Endothelial cell (in vitro differentiated cells): ENCODE data around the gene GNG14. TPM values are rescaled to one million over a fixed set of nuclear protein-coding genes. Genes with fewer than 3 reads are reported as not detected.

Experiments used
- DNase-seq: peaks from one replicate; pipeline ENCODE4 v3.0.0; 2021; ENCODE audit warnings: low spot score
- H3K27ac Mint-ChIP-seq: one replicate; pipeline ENCODE4 v1.8.0; 2021; ENCODE audit warnings: mixed read lengths, inconsistent platforms; ENCODE audit not compliant: unreplicated experiment
- H3K27me3 Mint-ChIP-seq: one replicate; pipeline ENCODE4 v1.8.0; 2021; ENCODE audit warnings: mild to moderate bottlenecking, moderate library complexity, mixed read lengths, inconsistent platforms; ENCODE audit not compliant: unreplicated experiment
- H3K36me3 Mint-ChIP-seq: one replicate; pipeline ENCODE4 v1.8.0; 2021; ENCODE audit warnings: mild to moderate bottlenecking, low read depth, mixed read lengths, inconsistent platforms; ENCODE audit not compliant: unreplicated experiment
- H3K4me1 Mint-ChIP-seq: one replicate; pipeline ENCODE4 v1.8.0; 2021; ENCODE audit warnings: mild to moderate bottlenecking, mixed read lengths, inconsistent platforms; ENCODE audit not compliant: unreplicated experiment
- H3K4me3 Mint-ChIP-seq: one replicate; pipeline ENCODE4 v1.8.0; 2021; ENCODE audit warnings: mild to moderate bottlenecking, mixed read lengths, inconsistent platforms; ENCODE audit not compliant: unreplicated experiment
- H3K9me3 Mint-ChIP-seq: one replicate; pipeline ENCODE4 v1.8.0; 2021; ENCODE audit warnings: mixed read lengths, inconsistent platforms; ENCODE audit not compliant: unreplicated experiment
- CTCF ChIP-seq: fragments of 200-600 bp; sonication (generic); IDR thresholded peaks from one replicate; pipeline ENCODE4 v1.5.0; 2021; ENCODE audit warnings: antibody characterized with exemption; ENCODE audit not compliant: unreplicated experiment
- total RNA-seq: library from RNA; stranded (reverse); fragmentation: NEBNext Ultra II Directional; extraction: Animal tissue kit (Norgen Biotek cat#: 25700); gene quantifications from one replicate; pipeline ENCODE4 v1.2.1, GENCODE V29; 2021; ENCODE audit not compliant: unreplicated experiment

The GNG14 gene
- total RNA-seq, 1 donor from 2014 or later: not detected

- peaks cover 44% of the 10 kb centered on the region for H3K36me3 Mint-ChIP-seq
- no peaks in the 10 kb centered on the region for H3K9me3 Mint-ChIP-seq
- DNase-seq: no peak
- H3K27ac Mint-ChIP-seq: no peak overlapping the region
- H3K4me1 Mint-ChIP-seq: peaks cover 3% of the 10 kb centered on the region
- no peak for TF ChIP-seq CTCF
- H3K27me3 Mint-ChIP-seq: peaks cover 16% of the 10 kb centered on the region
- H3K4me3 Mint-ChIP-seq: no peak overlapping the region
Measured at GRCh38 chr19:12701596-12702282, 13.9 kb downstream of the GNG14 start.

- peak overlapping the region; percentile 82 for H3K4me3 Mint-ChIP-seq
- TF ChIP-seq CTCF: no peak
- no peaks in the 10 kb centered on the region for H3K9me3 Mint-ChIP-seq
- peaks cover 43% of the 10 kb centered on the region for H3K36me3 Mint-ChIP-seq
- H3K27ac Mint-ChIP-seq: peak overlapping the region; percentile 86
- peaks cover 19% of the 10 kb centered on the region for H3K27me3 Mint-ChIP-seq
- H3K4me1 Mint-ChIP-seq: peaks cover 2% of the 10 kb centered on the region
- no peak for DNase-seq
Measured at GRCh38 chr19:12703046-12703445, 15.2 kb downstream of the GNG14 start.

DNA sequence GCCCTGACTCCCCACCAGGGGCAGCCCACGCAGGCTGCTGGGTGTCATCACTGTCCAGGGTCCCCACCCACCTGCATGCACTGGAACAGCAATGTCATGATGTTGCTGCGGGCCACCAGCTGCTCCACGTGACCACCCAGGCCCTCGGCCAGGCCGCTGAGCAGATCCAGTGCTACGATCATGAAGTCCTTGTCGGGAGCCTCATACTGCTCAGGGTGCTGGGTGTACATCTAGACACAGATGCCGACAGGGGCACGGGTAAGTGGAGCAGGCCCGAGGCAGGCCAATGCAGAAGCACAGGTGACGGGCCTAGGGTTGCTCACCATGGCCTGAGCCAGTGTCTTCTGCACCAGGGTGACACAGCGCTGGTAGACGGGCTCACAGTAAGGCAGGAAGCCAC is 17.4 kb downstream of the GNG14 start:
- H3K9me3 Mint-ChIP-seq: no peaks in the 10 kb centered on the region
- H3K27me3 Mint-ChIP-seq: peaks cover 14% of the 10 kb centered on the region
- H3K36me3 Mint-ChIP-seq: peaks cover 38% of the 10 kb centered on the region
- DNase-seq: no peak
- H3K4me1 Mint-ChIP-seq: no peaks in the 10 kb centered on the region
- H3K27ac Mint-ChIP-seq: no peak overlapping the region
- H3K4me3 Mint-ChIP-seq: peak overlapping the region; percentile 42
- no peak for TF ChIP-seq CTCF

- no peaks in the 10 kb centered on the region for H3K9me3 Mint-ChIP-seq
- peaks cover 14% of the 10 kb centered on the region for H3K27me3 Mint-ChIP-seq
- peaks cover 37% of the 10 kb centered on the region for H3K36me3 Mint-ChIP-seq
- H3K4me3 Mint-ChIP-seq: peak overlapping the region; percentile 42
- H3K4me1 Mint-ChIP-seq: no peaks in the 10 kb centered on the region
- no peak for TF ChIP-seq CTCF
- no peak overlapping the region for H3K27ac Mint-ChIP-seq
- DNase-seq: no peak
Measured at GRCh38 chr19:12705654-12706331, 18.0 kb downstream of the GNG14 start.

GRCh38 chr19:12706332-12706718 is 18.5 kb downstream of the GNG14 start:
- H3K27ac Mint-ChIP-seq: no peak overlapping the region
- no peak for DNase-seq
- TF ChIP-seq CTCF: no peak
- H3K4me1 Mint-ChIP-seq: no peaks in the 10 kb centered on the region
- no peaks in the 10 kb centered on the region for H3K9me3 Mint-ChIP-seq
- H3K36me3 Mint-ChIP-seq: peaks cover 34% of the 10 kb centered on the region
- peak overlapping the region; percentile 42 for H3K4me3 Mint-ChIP-seq
- peaks cover 14% of the 10 kb centered on the region for H3K27me3 Mint-ChIP-seq
